ENCODE data around the gene ENTPD5.
"Not testable (repeated sequence)": the region's sequence is repeated elsewhere in the genome, so short reads cannot be mapped to it uniquely, and the experiment has no call there.

The ENTPD5 gene

GRCh38 chr14:74018586-74019407 lies at the start of gene ENTPD5, which contains the start of gene BBOF1:
Gene ENTPD5 (minus strand): TSS chr14:74019288. CDS start chr14:73988102, 31,186 bp downstream.
Gene BBOF1 (plus strand): TSS chr14:74019349. CDS start chr14:74019479, 130 bp downstream.
- peak; percentile 78 for DNase-seq

- DNase-seq: no peak
Measured at GRCh38 chr14:74065746-74066575, 46.9 kb upstream of the ENTPD5 start.

- DNase-seq: no peak
Measured at GRCh38 chr14:74064883-74065282, 45.8 kb upstream of the ENTPD5 start.

- DNase-seq: no peak
Measured at GRCh38 chr14:74064426-74064825, 45.3 kb upstream of the ENTPD5 start.

GRCh38 chr14:74062809-74063150 lies 43.7 kb upstream of the ENTPD5 start:
- DNase-seq: no peak

GRCh38 chr14:74049876-74050495 lies 30.9 kb upstream of the ENTPD5 start:
- DNase-seq: no peak

- DNase-seq: no peak
Measured at GRCh38 chr14:74048281-74048680, 29.2 kb upstream of the ENTPD5 start.

- no peak for DNase-seq
Measured at GRCh38 chr14:74045522-74045921, 26.4 kb upstream of the ENTPD5 start.

GRCh38 chr14:74042296-74042695 lies 23.2 kb upstream of the ENTPD5 start:
- no peak for DNase-seq

GRCh38 chr14:74038020-74038859 lies 19.2 kb upstream of the ENTPD5 start:
- peak; percentile 58 for DNase-seq

- DNase-seq: no peak
Measured at GRCh38 chr14:74035556-74035955, 16.5 kb upstream of the ENTPD5 start.

GRCh38 chr14:74034572-74034971 lies 15.5 kb upstream of the ENTPD5 start:
- no peak for DNase-seq

GRCh38 chr14:74029136-74029535 lies 10.0 kb upstream of the ENTPD5 start:
- no peak for DNase-seq

GRCh38 chr14:74022346-74022745 lies 3.3 kb upstream of the ENTPD5 start:
- DNase-seq: no peak

- DNase-seq: no peak
Measured at GRCh38 chr14:74019408-74020137, 485 bp upstream of the ENTPD5 start.

GRCh38 chr14:74018174-74018585 lies 908 bp downstream of the ENTPD5 start:
- no peak for DNase-seq

GRCh38 chr14:74015963-74016362 lies 3.1 kb downstream of the ENTPD5 start:
- DNase-seq: no peak

- no peak for DNase-seq
Measured at GRCh38 chr14:74015176-74015575, 3.9 kb downstream of the ENTPD5 start.

GRCh38 chr14:74014299-74014698 lies 4.8 kb downstream of the ENTPD5 start:
- no peak for DNase-seq

- DNase-seq: no peak
Measured at GRCh38 chr14:74008843-74009499, 10.1 kb downstream of the ENTPD5 start.

GRCh38 chr14:74005664-74006063 lies 13.4 kb downstream of the ENTPD5 start:
- DNase-seq: not testable (repeated sequence)
